Common myeloid progenitor, CD34-positive (primary cell): Measurements from ENCODE around the gene KCNIP3.
"Not testable (repeated sequence)": the region's sequence is repeated elsewhere in the genome, so short reads cannot be mapped to it uniquely, and the experiment has no call there.

Source experiments
- CTCF ChIA-PET: fragments of 350-600 bp; sonication (Branson Sonifier 250); formaldehyde crosslinking; loops from one replicate; lab custom pipeline; 2021; ENCODE audit warnings: antibody characterized with exemption; lab: Charles Lee
- POLR2A ChIA-PET: fragments of 350-600 bp; sonication (Branson Sonifier 250); formaldehyde crosslinking; loops from one replicate; lab custom pipeline; 2021; ENCODE audit warnings: antibody characterized with exemption; lab: Charles Lee
- DNase-seq, 3 donors: peaks; one replicate each; pipeline versions ENCODE4 v3.0.0 to v3.0.0-alpha.2; 2013
- H3K27ac ChIP-seq, 2 experiments: 1 replicate in 1 of 2; 2 replicates in 1 of 2; pipeline ENCODE4 v1.7.0; 2013; ENCODE audit warnings: inconsistent platforms in 2 of 2, low read length in 2 of 2, mild to moderate bottlenecking in 2 of 2, low read depth in 1 of 2, moderate library complexity in 1 of 2; ENCODE audit not compliant: severe bottlenecking in 2 of 2, insufficient read depth in 1 of 2, poor library complexity in 1 of 2
- H3K27me3 ChIP-seq, 5 experiments: replicated peaks in 2 of 5; 1 replicate in 3 of 5; 2 replicates in 2 of 5; pipeline versions ENCODE4 v1.6.1 to v1.7.0; 2013; ENCODE audit warnings: low read length in 4 of 5, mild to moderate bottlenecking in 2 of 5, moderate library complexity in 2 of 5, inconsistent platforms in 1 of 5; ENCODE audit not compliant: insufficient read depth in 5 of 5, control insufficient read depth in 4 of 5
- H3K36me3 ChIP-seq, 4 experiments: 1 replicate in 2 of 4; 2 replicates in 2 of 4; pipeline versions ENCODE4 v1.6.1 to v1.7.0; 2013; ENCODE audit warnings: low read length in 3 of 4, control low read depth in 1 of 4, mild to moderate bottlenecking in 1 of 4; ENCODE audit not compliant: control insufficient read depth in 4 of 4, insufficient read depth in 4 of 4
- H3K4me1 ChIP-seq, 4 experiments: 1 replicate in 3 of 4; 2 replicates in 1 of 4; pipeline versions ENCODE4 v1.6.1 to v1.7.1; 2013; ENCODE audit warnings: low read length in 3 of 4, mild to moderate bottlenecking in 3 of 4, control low read depth in 1 of 4, inconsistent platforms in 1 of 4, moderate library complexity in 1 of 4; ENCODE audit not compliant: control insufficient read depth in 4 of 4, insufficient read depth in 4 of 4; ENCODE audit errors: control extremely low read depth in 1 of 4
- H3K4me3 ChIP-seq, 7 experiments: 1 replicate in 4 of 7; 2 replicates in 3 of 7; pipeline versions ENCODE4 v1.5.1 to v1.7.0; 2013; ENCODE audit warnings: mild to moderate bottlenecking in 7 of 7, low read length in 6 of 7, moderate library complexity in 6 of 7, inconsistent platforms in 2 of 7, low read depth in 2 of 7, control low read depth in 1 of 7; ENCODE audit not compliant: insufficient read depth in 4 of 7, control insufficient read depth in 1 of 7; ENCODE audit errors: extremely low read depth in 1 of 7
- H3K9me3 ChIP-seq, 5 experiments: 1 replicate in 4 of 5; 2 replicates in 1 of 5; pipeline versions ENCODE4 v1.6.1 to v1.7.1; 2013; ENCODE audit warnings: low read length in 4 of 5, mild to moderate bottlenecking in 2 of 5, inconsistent platforms in 1 of 5, low read depth in 1 of 5, moderate library complexity in 1 of 5; ENCODE audit not compliant: control insufficient read depth in 4 of 5, insufficient read depth in 2 of 5; ENCODE audit errors: control extremely low read depth in 1 of 5
- WGBS: methylation state at CpG from one replicate; pipeline ENCODE4 v1.1.5; 2013; ENCODE audit not compliant: insufficient coverage; 5-methylcytosine and 5-hydroxymethylcytosine counted together

KCNIP3 gene

DNA sequence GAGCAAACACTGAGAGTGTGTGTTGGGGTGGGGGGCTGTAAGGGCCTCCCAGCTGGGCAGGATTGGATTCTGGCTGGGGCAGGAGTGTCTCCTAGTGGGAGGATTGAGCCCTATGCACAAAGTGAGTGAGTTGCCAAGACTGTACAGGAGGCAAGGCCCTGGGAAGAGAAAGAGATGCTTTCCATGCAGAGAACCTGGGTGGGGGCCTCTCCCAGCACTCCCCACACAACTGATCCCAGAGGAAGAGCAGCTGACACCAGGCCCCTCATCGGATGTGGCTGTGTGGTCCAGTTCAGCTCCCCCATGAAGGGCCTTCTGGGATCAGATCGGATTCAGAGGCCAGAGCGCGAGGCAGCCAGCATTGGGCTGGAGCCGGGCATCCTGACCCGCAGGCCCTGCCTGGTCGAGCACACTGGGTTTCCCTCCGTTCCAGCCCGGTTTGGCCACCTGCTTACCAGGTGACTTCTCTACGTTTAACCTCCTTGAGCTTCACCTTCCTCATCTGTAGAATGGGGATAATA lies 56.0 kb downstream of the KCNIP3 start:
- H3K27me3 ChIP-seq = peaks cover 0 to 20% (median 4%) of the 10 kb centered on the region in 5 experiments
- DNase-seq = no peak
- H3K27ac ChIP-seq = no peak overlapping the region
- H3K36me3 ChIP-seq = no peaks in the 10 kb centered on the region
- no peaks in the 10 kb centered on the region for H3K4me1 ChIP-seq
- CTCF ChIA-PET = interaction anchor here (1.8 kb wide), 1 partner anchor 8 kb away, joined by 6 read pairs; no protein-coding TSS in a partner anchor
- H3K9me3 ChIP-seq = peaks cover 0 to 4% (median 0%) of the 10 kb centered on the region in 5 experiments
- POLR2A ChIA-PET = no interaction called here
- 89% methylated on average over 10 of the region's 10 CpGs for WGBS
- no peak overlapping the region for H3K4me3 ChIP-seq

GRCh38 chr2:95353613-95354468 lies 56.7 kb downstream of the KCNIP3 start:
- ChIA-PET CTCF (interaction anchor here (1.8 kb wide), 1 partner anchor 8 kb away, joined by 6 read pairs; no protein-coding TSS in a partner anchor), POLR2A (no interaction called here)
- Histone ChIP-seq H3K4me1 (no peaks in the 10 kb centered on the region), H3K27ac (no peak overlapping the region), H3K36me3 (no peaks in the 10 kb centered on the region), H3K4me3 (no peak overlapping the region), H3K27me3 (peaks cover 0 to 12% (median 6%) of the 10 kb centered on the region in 5 experiments), H3K9me3 (peaks cover 0 to 4% (median 0%) of the 10 kb centered on the region in 5 experiments)
- DNase-seq = no peak
- WGBS = 95% methylated on average over 20 of the region's 22 CpGs

GRCh38 chr2:95354469-95354901 lies 57.3 kb downstream of the KCNIP3 start:
- CTCF ChIA-PET = interaction anchor here (1.8 to 2.2 kb wide), 2 partner anchors 9 to 35 kb away, joined by 6 read pairs; no protein-coding TSS in a partner anchor
- Histone ChIP-seq H3K4me1 (no peaks in the 10 kb centered on the region), H3K27me3 (peaks cover 0 to 9% (median 6%) of the 10 kb centered on the region in 5 experiments), H3K27ac (no peak overlapping the region), H3K36me3 (no peaks in the 10 kb centered on the region), H3K9me3 (peaks cover 0 to 4% (median 0%) of the 10 kb centered on the region in 5 experiments), H3K4me3 (no peak overlapping the region)
- DNase-seq = no peak
- 94% methylated on average over 3 of the region's 5 CpGs for WGBS
- POLR2A ChIA-PET = no interaction called here

- Histone ChIP-seq H3K27me3 (peaks cover 0 to 10% (median 4%) of the 10 kb centered on the region in 5 experiments), H3K9me3 (peaks cover 0 to 4% (median 0%) of the 10 kb centered on the region in 5 experiments), H3K4me3 (no peak overlapping the region), H3K27ac (no peak overlapping the region), H3K4me1 (no peaks in the 10 kb centered on the region), H3K36me3 (no peaks in the 10 kb centered on the region)
- CTCF ChIA-PET = interaction anchor here (1.8 to 2.2 kb wide), 2 partner anchors 9 to 35 kb away, joined by 6 read pairs; no protein-coding TSS in a partner anchor
- WGBS = 94% methylated on average over 7 of the region's 8 CpGs
- POLR2A ChIA-PET = no interaction called here
- no peak for DNase-seq
Measured at GRCh38 chr2:95354925-95355324, 57.8 kb downstream of the KCNIP3 start.

DNA sequence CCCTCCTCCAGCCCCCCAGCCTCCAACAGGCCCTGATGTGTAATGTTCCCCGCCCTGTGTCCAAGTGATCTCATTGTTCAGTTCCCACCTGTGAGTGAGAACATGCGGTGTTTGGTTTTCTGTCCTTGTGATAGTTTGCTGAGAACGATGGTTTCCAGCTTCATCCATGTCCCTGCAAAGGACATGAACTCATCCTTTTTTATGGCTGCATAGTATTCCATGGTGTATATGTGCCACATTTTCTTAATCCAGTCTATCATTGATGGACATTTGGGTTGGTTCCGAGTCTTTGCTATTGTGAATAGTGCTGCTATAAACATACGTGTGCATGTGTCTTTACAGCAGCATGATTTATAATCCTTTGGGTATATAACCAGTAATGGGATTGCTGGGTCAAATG lies 58.3 kb downstream of the KCNIP3 start:
- peaks cover 0 to 10% (median 5%) of the 10 kb centered on the region in 5 experiments for H3K27me3 ChIP-seq
- H3K27ac ChIP-seq, H3K9me3 ChIP-seq, H3K4me3 ChIP-seq, DNase-seq, POLR2A ChIA-PET, H3K4me1 ChIP-seq, H3K36me3 ChIP-seq: not testable (repeated sequence)
- CTCF ChIA-PET = interaction anchor here (2.2 kb wide), 1 partner anchor 34 kb away, joined by 6 read pairs; no protein-coding TSS in a partner anchor
- WGBS = no CpG with 5 or more reads among the region's 5 CpGs

- WGBS = 96% methylated on average over 10 of the region's 12 CpGs
- no peaks in the 10 kb centered on the region for H3K36me3 ChIP-seq
- CTCF ChIA-PET = interaction anchor here (2.2 kb wide), 1 partner anchor 33 kb away, joined by 6 read pairs; no protein-coding TSS in a partner anchor
- no peak overlapping the region for H3K4me3 ChIP-seq
- peaks cover 0 to 4% (median 0%) of the 10 kb centered on the region in 5 experiments for H3K9me3 ChIP-seq
- POLR2A ChIA-PET = interaction anchor here (0.6 kb wide), 1 partner anchor 152 kb away, joined by 4 read pairs; no protein-coding TSS in a partner anchor
- H3K4me1 ChIP-seq = no peaks in the 10 kb centered on the region
- no peak overlapping the region for H3K27ac ChIP-seq
- no peak for DNase-seq
- peaks cover 0 to 15% (median 5%) of the 10 kb centered on the region in 5 experiments for H3K27me3 ChIP-seq
Measured at GRCh38 chr2:95356821-95357700, 59.9 kb downstream of the KCNIP3 start.
